B cell (primary cell): ENCODE data around the gene TBC1D14. TPM values are rescaled to one million over a fixed set of nuclear protein-coding genes. Genes with fewer than 3 reads are reported as not detected.

Source experiments
- ATAC-seq: fragments of 200-7000 bp; cut with Tn5 transposase; one replicate; pipeline ENCODE4 v1.10.0; 2021; ENCODE audit warnings: low read depth, mild to moderate bottlenecking, moderate number of reproducible peaks, moderate library complexity
- CTCF ChIA-PET: fragments of 350-600 bp; sonication (Branson Sonifier 250); formaldehyde crosslinking; loops from one replicate; lab custom pipeline; 2021; ENCODE audit warnings: antibody characterized with exemption, inconsistent platforms; lab: Charles Lee
- POLR2A ChIA-PET: fragments of 350-600 bp; sonication (Branson Sonifier 250); formaldehyde crosslinking; loops from one replicate; lab custom pipeline; 2021; ENCODE audit warnings: antibody characterized with exemption; lab: Charles Lee
- DNase-seq: peaks from one replicate; pipeline ENCODE4 v3.0.0; 2013
- H2AFZ ChIP-seq: 2 replicates; pipeline ENCODE4 v1.6.1; 2012; ENCODE audit warnings: mild to moderate bottlenecking, low read depth, low read length; ENCODE audit not compliant: insufficient read depth, poor library complexity, severe bottlenecking
- H3K27ac ChIP-seq, 2 donors: 1 replicate in 1 of 2; 2 replicates in 1 of 2; pipeline ENCODE4 v1.5.1; 2012 to 2013; ENCODE audit warnings: low read length in 2 of 2, mild to moderate bottlenecking in 2 of 2, moderate library complexity in 1 of 2
- H3K27me3 ChIP-seq, 4 experiments: fragments of 200-600 bp in 1 of 4; sonication (generic) in 1 of 4; replicated peaks in 1 of 4; 1 replicate in 2 of 4; 2 replicates in 2 of 4; pipeline versions ENCODE4 v1.6.1 to v1.7.0; 2013 to 2016; ENCODE audit warnings: low read length in 3 of 4, mild to moderate bottlenecking in 2 of 4, mixed read lengths in 1 of 4, moderate library complexity in 1 of 4; ENCODE audit not compliant: insufficient read depth in 4 of 4, control insufficient read depth in 3 of 4; ENCODE audit errors: control extremely low read depth in 1 of 4
- H3K36me3 ChIP-seq, 2 experiments: replicated peaks in 1 of 2; 1 replicate in 1 of 2; 2 replicates in 1 of 2; pipeline versions ENCODE4 v1.6.1 to v1.7.1; 2013; ENCODE audit warnings: low read length in 1 of 2; ENCODE audit not compliant: insufficient read depth in 2 of 2, control insufficient read depth in 1 of 2; ENCODE audit errors: control extremely low read depth in 1 of 2, extremely low read depth in 1 of 2
- H3K4me1 ChIP-seq, 2 donors: fragments of 200-600 bp in 1 of 2; sonication (generic) in 1 of 2; 1 replicate in 1 of 2; 2 replicates in 1 of 2; pipeline versions ENCODE4 v1.5.1 to v1.6.1; 2013 to 2017; ENCODE audit warnings: low read length in 2 of 2; ENCODE audit not compliant: control insufficient read depth in 2 of 2, insufficient read depth in 2 of 2
- H3K4me2 ChIP-seq: replicated peaks from 2 replicates; pipeline ENCODE3; 2012; ENCODE audit warnings: mild to moderate bottlenecking, low read depth, low read length; ENCODE audit not compliant: poor library complexity, severe bottlenecking
- H3K4me3 ChIP-seq, 5 experiments: fragments of 200-600 bp in 1 of 5; sonication (generic) in 1 of 5; 1 replicate in 3 of 5; 2 replicates in 2 of 5; pipeline versions ENCODE4 v1.5.1 to v1.7.0; 2011 to 2016; ENCODE audit warnings: low read length in 4 of 5, mild to moderate bottlenecking in 4 of 5, low read depth in 2 of 5, control low read depth in 1 of 5, moderate library complexity in 1 of 5; ENCODE audit not compliant: insufficient read depth in 1 of 5; ENCODE audit errors: control extremely low read depth in 1 of 5, extremely low read depth in 1 of 5
- H3K79me2 ChIP-seq: fragments of 200-600 bp; sonication (generic); one replicate; pipeline ENCODE4 v1.6.0; 2016; ENCODE audit warnings: low read length; ENCODE audit not compliant: control insufficient read depth, insufficient read depth
- H3K9ac ChIP-seq: fragments of 200-600 bp; sonication (generic); 2 replicates; pipeline ENCODE4 v1.6.1; 2017; ENCODE audit warnings: mild to moderate bottlenecking, low read length, moderate library complexity
- H3K9me3 ChIP-seq, 3 donors: one replicate each; pipeline versions ENCODE4 v1.6.1 to v1.7.1; 2013; ENCODE audit warnings: low read length in 2 of 3; ENCODE audit not compliant: control insufficient read depth in 2 of 3, insufficient read depth in 1 of 3; ENCODE audit errors: control extremely low read depth in 1 of 3
- H4K20me1 ChIP-seq: 2 replicates; pipeline ENCODE4 v1.6.0; 2012; ENCODE audit warnings: mild to moderate bottlenecking, low read length; ENCODE audit not compliant: insufficient read depth, control insufficient read depth, poor library complexity, severe bottlenecking
- H3K27ac Mint-ChIP-seq: one replicate; pipeline ENCODE4 v1.8.0; 2021; ENCODE audit warnings: mixed read lengths
- H3K27me3 Mint-ChIP-seq: one replicate; pipeline ENCODE4 v1.8.0; 2021; ENCODE audit warnings: mixed read lengths
- H3K4me1 Mint-ChIP-seq: one replicate; pipeline ENCODE4 v1.8.0; 2021; ENCODE audit warnings: mixed read lengths
- H3K4me3 Mint-ChIP-seq: one replicate; pipeline ENCODE4 v1.8.0; 2021; ENCODE audit warnings: mixed read lengths
- H3K9me3 Mint-ChIP-seq: one replicate; pipeline ENCODE4 v1.8.0; 2022; ENCODE audit warnings: mixed read lengths; ENCODE audit not compliant: insufficient read depth
- EZH2 ChIP-seq: IDR thresholded peaks from 2 replicates; pipeline ENCODE4 v1.6.1; 2012; ENCODE audit warnings: borderline replicate concordance, low read depth, mild to moderate bottlenecking, moderate library complexity, low read length; ENCODE audit not compliant: insufficient read depth, poor library complexity, severe bottlenecking
- WGBS: methylation state at CpG from one replicate; pipeline ENCODE4 v1.1.5; 2013; ENCODE audit warnings: missing lambda C conversion rate; ENCODE audit not compliant: insufficient coverage; 5-methylcytosine and 5-hydroxymethylcytosine counted together
- intact Hi-C: fragments of 100-400 bp; cut with micrococcal nuclease; formaldehyde crosslinking; loops from one replicate; pipeline ENCODE4 v1.10.0; 2022
- polyA plus RNA-seq: library from polyadenylated mRNA; depleted of rRNA; stranded (reverse); fragments of >200 nt; gene quantifications from 2 replicates; pipeline ENCODE4 v1.2.3, GENCODE V29; 2012
- total RNA-seq, 2 donors: library from RNA; stranded (reverse); fragments of 120-200 nt in 1 of 2; gene quantifications; 1 replicate in 1 of 2; 2 replicates in 1 of 2; pipeline versions ENCODE4 v1.2.3 to v1.2.4, GENCODE V29; 2013 to 2022
- TF ChIP-seq, protein P1 (sequence below): fragments of 200-600 bp; IDR thresholded peaks from one replicate; pipeline ENCODE4 v1.8.0; 2022; ENCODE audit warnings: antibody characterized with exemption, mild to moderate bottlenecking

The TBC1D14 gene
- total and polyA plus RNA-seq, 2 donors (not counting 1 experiment from before 2014, with no cell fraction given) = 21.9 to 42.0 TPM

DNA sequence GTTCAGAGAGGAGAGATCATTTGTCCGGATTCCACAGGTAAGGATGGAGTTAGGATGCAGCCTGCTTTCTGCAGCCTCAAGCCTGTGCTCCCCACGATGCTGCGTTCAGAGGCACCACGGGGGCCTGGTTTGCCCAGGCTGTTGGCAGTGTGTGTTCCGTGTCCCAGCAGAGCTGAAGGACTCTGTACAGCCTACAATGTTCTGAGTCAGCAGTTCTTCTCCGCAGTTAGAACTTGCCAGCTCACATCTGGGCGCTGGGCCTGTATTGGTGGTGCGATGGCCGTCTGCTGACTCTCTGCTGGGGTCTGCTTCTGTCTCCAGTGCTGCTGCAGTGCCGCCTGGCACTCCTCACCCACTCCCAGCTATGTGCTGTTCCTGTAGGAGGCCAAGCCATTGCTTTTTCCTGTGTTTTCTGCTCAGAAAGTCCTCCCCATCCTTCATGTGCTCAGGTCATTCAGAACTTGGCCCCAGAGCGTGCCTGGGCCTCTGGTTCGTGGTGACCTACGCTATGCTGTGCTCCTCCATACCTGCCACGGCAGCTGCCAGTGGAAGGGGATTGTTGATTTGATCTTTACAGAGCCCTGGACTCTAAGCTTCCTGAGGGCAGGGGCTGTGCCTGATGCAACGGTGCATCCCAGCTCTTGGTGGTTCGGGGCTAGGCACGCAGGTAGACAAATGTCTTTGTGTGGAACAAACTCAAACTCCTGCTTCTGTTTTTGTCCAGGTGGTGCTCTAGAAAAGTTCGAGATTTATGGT lies 91.0 kb downstream of the TBC1D14 start:
- no peak overlapping the region for H3K4me3 Mint-ChIP-seq
- no peak overlapping the region for H3K9ac ChIP-seq
- H2AFZ ChIP-seq = no peak overlapping the region
- no peaks in the 10 kb centered on the region for H3K4me1 Mint-ChIP-seq
- H3K9me3 Mint-ChIP-seq = no peaks in the 10 kb centered on the region
- ATAC-seq (no peak), DNase-seq (no peak)
- ChIA-PET POLR2A (no interaction called here), CTCF (no interaction called here)
- peaks cover 23% of the 10 kb centered on the region for H3K79me2 ChIP-seq
- no peaks in the 10 kb centered on the region for H3K4me1 ChIP-seq
- no peak overlapping the region for H3K4me3 ChIP-seq
- no peaks in the 10 kb centered on the region for H3K9me3 ChIP-seq
- H3K4me2 ChIP-seq = no peak overlapping the region
- 97% methylated on average over 18 of the region's 18 CpGs for WGBS
- no peak overlapping the region for H3K27ac ChIP-seq
- H3K27ac Mint-ChIP-seq = no peak overlapping the region
- intact Hi-C loops = no loop called here
- peaks cover 9% of the 10 kb centered on the region for H4K20me1 ChIP-seq
- no peaks in the 10 kb centered on the region for H3K27me3 ChIP-seq
- no peaks in the 10 kb centered on the region for H3K27me3 Mint-ChIP-seq
- TF ChIP-seq, protein P1, sequence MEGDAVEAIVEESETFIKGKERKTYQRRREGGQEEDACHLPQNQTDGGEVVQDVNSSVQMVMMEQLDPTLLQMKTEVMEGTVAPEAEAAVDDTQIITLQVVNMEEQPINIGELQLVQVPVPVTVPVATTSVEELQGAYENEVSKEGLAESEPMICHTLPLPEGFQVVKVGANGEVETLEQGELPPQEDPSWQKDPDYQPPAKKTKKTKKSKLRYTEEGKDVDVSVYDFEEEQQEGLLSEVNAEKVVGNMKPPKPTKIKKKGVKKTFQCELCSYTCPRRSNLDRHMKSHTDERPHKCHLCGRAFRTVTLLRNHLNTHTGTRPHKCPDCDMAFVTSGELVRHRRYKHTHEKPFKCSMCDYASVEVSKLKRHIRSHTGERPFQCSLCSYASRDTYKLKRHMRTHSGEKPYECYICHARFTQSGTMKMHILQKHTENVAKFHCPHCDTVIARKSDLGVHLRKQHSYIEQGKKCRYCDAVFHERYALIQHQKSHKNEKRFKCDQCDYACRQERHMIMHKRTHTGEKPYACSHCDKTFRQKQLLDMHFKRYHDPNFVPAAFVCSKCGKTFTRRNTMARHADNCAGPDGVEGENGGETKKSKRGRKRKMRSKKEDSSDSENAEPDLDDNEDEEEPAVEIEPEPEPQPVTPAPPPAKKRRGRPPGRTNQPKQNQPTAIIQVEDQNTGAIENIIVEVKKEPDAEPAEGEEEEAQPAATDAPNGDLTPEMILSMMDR = no peak
- TF ChIP-seq EZH2 = no peak
- H3K36me3 ChIP-seq = peaks cover 2 to 81% of the 10 kb centered on the region in 2 experiments

- ATAC-seq = no peak
- Mint-ChIP-seq H3K27ac (no peak overlapping the region), H3K4me3 (no peak overlapping the region), H3K27me3 (no peaks in the 10 kb centered on the region), H3K4me1 (no peaks in the 10 kb centered on the region), H3K9me3 (no peaks in the 10 kb centered on the region)
- no peaks in the 10 kb centered on the region for H3K27me3 ChIP-seq
- no peak overlapping the region for H2AFZ ChIP-seq
- no peaks in the 10 kb centered on the region for H3K9me3 ChIP-seq
- H3K9ac ChIP-seq = no peak overlapping the region
- no peaks in the 10 kb centered on the region for H3K4me1 ChIP-seq
- peaks cover 9% of the 10 kb centered on the region for H4K20me1 ChIP-seq
- H3K27ac ChIP-seq = no peak overlapping the region
- peaks cover 23% of the 10 kb centered on the region for H3K79me2 ChIP-seq
- no peak overlapping the region for H3K4me3 ChIP-seq
- no peak overlapping the region for H3K4me2 ChIP-seq
- no peak for DNase-seq
- TF ChIP-seq, protein P1 = no peak
- no peak for TF ChIP-seq EZH2
- 98% methylated on average over 7 of the region's 7 CpGs for WGBS
- CTCF ChIA-PET = no interaction called here
- POLR2A ChIA-PET = no interaction called here
- peaks cover 2 to 84% of the 10 kb centered on the region in 2 experiments for H3K36me3 ChIP-seq
- intact Hi-C loops = no loop called here
These were observed 91.6 kb downstream of the TBC1D14 start for GRCh38 chr4:7001271-7001670.
